ENCODE results near the gene MANSC4. TPM values are rescaled to one million over a fixed set of nuclear protein-coding genes. Genes with fewer than 3 reads are reported as not detected.

The MANSC4 gene
- total and polyA plus RNA-seq, 2 donors (not counting 1 experiment from before 2014, with no cell fraction given), result 0.25 TPM; not detected in 1

GRCh38 chr12:27812502-27812901, 32.5 kb upstream of the MANSC4 start:
- H3K4me1 Mint-ChIP-seq, result peaks cover 2% of the 10 kb centered on the region
- intact Hi-C loops (cut with micrococcal nuclease), result no loop called here
- no peaks in the 10 kb centered on the region for H3K36me3 ChIP-seq (replicated peaks in 1 of 2; ENCODE audit: control extremely low read depth in 1 of 2, control insufficient read depth in 1 of 2, extremely low read depth in 1 of 2, insufficient read depth in 2 of 2, low read length in 1 of 2)
- no peaks in the 10 kb centered on the region for H3K9me3 ChIP-seq (ENCODE audit: control extremely low read depth in 1 of 3, control insufficient read depth in 2 of 3, insufficient read depth in 1 of 3, low read length in 2 of 3)
- no peak overlapping the region for H3K9ac ChIP-seq (ENCODE audit: low read length)
- DNase-seq (no peak), ATAC-seq (ENCODE audit: low read depth) (no peak)
- H3K4me1 ChIP-seq (ENCODE audit: control insufficient read depth in 2 of 2, insufficient read depth in 2 of 2, low read length in 2 of 2), result no peaks in the 10 kb centered on the region
- no peak overlapping the region for H3K4me2 ChIP-seq (replicated peaks; ENCODE audit: low read depth, low read length, poor library complexity, severe bottlenecking)
- H3K27me3 ChIP-seq (replicated peaks in 1 of 4; ENCODE audit: control extremely low read depth in 1 of 4, control insufficient read depth in 3 of 4, insufficient read depth in 4 of 4, low read length in 3 of 4), result no peaks in the 10 kb centered on the region
- WGBS (ENCODE audit: insufficient coverage), result 63% methylated on average over 6 of the region's 6 CpGs
- H3K27ac Mint-ChIP-seq, result no peak overlapping the region
- H3K4me3 Mint-ChIP-seq, result no peak overlapping the region
- CTCF ChIA-PET, result no interaction called here
- no peaks in the 10 kb centered on the region for H3K79me2 ChIP-seq (ENCODE audit: control insufficient read depth, insufficient read depth, low read length)
- POLR2A ChIA-PET, result no interaction called here
- no peak overlapping the region for H3K27ac ChIP-seq (ENCODE audit: low read length in 2 of 2)
- no peaks in the 10 kb centered on the region for H3K9me3 Mint-ChIP-seq (ENCODE audit: insufficient read depth)
- peaks cover 12% of the 10 kb centered on the region for H3K27me3 Mint-ChIP-seq
- no peak overlapping the region for H2AFZ ChIP-seq (ENCODE audit: insufficient read depth, low read depth, low read length, poor library complexity, severe bottlenecking)
- H4K20me1 ChIP-seq (ENCODE audit: control insufficient read depth, insufficient read depth, low read length, poor library complexity, severe bottlenecking), result no peaks in the 10 kb centered on the region
- TF ChIP-seq EZH2 (IDR thresholded peaks at IDR 0.05; ENCODE audit: borderline replicate concordance, insufficient read depth, low read depth, low read length, poor library complexity, severe bottlenecking), result no peak
- TF ChIP-seq CTCF (IDR thresholded peaks at IDR 0.05), result no peak
- no peak overlapping the region for H3K4me3 ChIP-seq (ENCODE audit: control extremely low read depth in 1 of 5, extremely low read depth in 1 of 5, insufficient read depth in 1 of 5, low read depth in 2 of 5, low read length in 4 of 5)

GRCh38 chr12:27810756-27811155, 30.7 kb upstream of the MANSC4 start:
- peaks cover 2% of the 10 kb centered on the region for H3K4me1 Mint-ChIP-seq
- CTCF ChIA-PET, result interaction anchor here (2.0 kb wide), 1 partner anchor 10 kb away, joined by 12 read pairs; no protein-coding TSS in a partner anchor
- intact Hi-C loops (cut with micrococcal nuclease), result no loop called here
- TF ChIP-seq CTCF (IDR thresholded peaks at IDR 0.05) (no peak), EZH2 (IDR thresholded peaks at IDR 0.05; ENCODE audit: borderline replicate concordance, insufficient read depth, low read depth, low read length, poor library complexity, severe bottlenecking) (no peak)
- Histone ChIP-seq H2AFZ (ENCODE audit: insufficient read depth, low read depth, low read length, poor library complexity, severe bottlenecking) (no peak overlapping the region), H3K4me1 (ENCODE audit: control insufficient read depth in 2 of 2, insufficient read depth in 2 of 2, low read length in 2 of 2) (no peaks in the 10 kb centered on the region), H3K27ac (ENCODE audit: low read length in 2 of 2) (no peak overlapping the region), H3K79me2 (ENCODE audit: control insufficient read depth, insufficient read depth, low read length) (no peaks in the 10 kb centered on the region), H3K4me2 (replicated peaks; ENCODE audit: low read depth, low read length, poor library complexity, severe bottlenecking) (no peak overlapping the region), H3K9me3 (ENCODE audit: control extremely low read depth in 1 of 3, control insufficient read depth in 2 of 3, insufficient read depth in 1 of 3, low read length in 2 of 3) (no peaks in the 10 kb centered on the region), H3K9ac (ENCODE audit: low read length) (no peak overlapping the region), H3K4me3 (ENCODE audit: control extremely low read depth in 1 of 5, extremely low read depth in 1 of 5, insufficient read depth in 1 of 5, low read depth in 2 of 5, low read length in 4 of 5) (no peak overlapping the region), H3K27me3 (replicated peaks in 1 of 4; ENCODE audit: control extremely low read depth in 1 of 4, control insufficient read depth in 3 of 4, insufficient read depth in 4 of 4, low read length in 3 of 4) (no peaks in the 10 kb centered on the region), H3K36me3 (replicated peaks in 1 of 2; ENCODE audit: control extremely low read depth in 1 of 2, control insufficient read depth in 1 of 2, extremely low read depth in 1 of 2, insufficient read depth in 2 of 2, low read length in 1 of 2) (no peaks in the 10 kb centered on the region), H4K20me1 (ENCODE audit: control insufficient read depth, insufficient read depth, low read length, poor library complexity, severe bottlenecking) (no peaks in the 10 kb centered on the region)
- ATAC-seq (ENCODE audit: low read depth) (no peak), DNase-seq (no peak)
- no peak overlapping the region for H3K4me3 Mint-ChIP-seq
- no peak overlapping the region for H3K27ac Mint-ChIP-seq
- peaks cover 12% of the 10 kb centered on the region for H3K27me3 Mint-ChIP-seq
- POLR2A ChIA-PET, result no interaction called here
- WGBS (ENCODE audit: insufficient coverage), result 98% methylated on average over 4 of the region's 4 CpGs
- no peaks in the 10 kb centered on the region for H3K9me3 Mint-ChIP-seq (ENCODE audit: insufficient read depth)
